B cell (primary cell): Measurements from ENCODE around the gene NAV2. TPM values are rescaled to one million over a fixed set of nuclear protein-coding genes. Genes with fewer than 3 reads are reported as not detected.

Source experiments
- ATAC-seq: fragments of 200-7000 bp; cut with Tn5 transposase; one replicate; pipeline ENCODE4 v1.10.0; 2021; ENCODE audit warnings: low read depth, mild to moderate bottlenecking, moderate number of reproducible peaks, moderate library complexity
- CTCF ChIA-PET: fragments of 350-600 bp; sonication (Branson Sonifier 250); formaldehyde crosslinking; loops from one replicate; lab custom pipeline; 2021; ENCODE audit warnings: antibody characterized with exemption, inconsistent platforms; lab: Charles Lee
- POLR2A ChIA-PET: fragments of 350-600 bp; sonication (Branson Sonifier 250); formaldehyde crosslinking; loops from one replicate; lab custom pipeline; 2021; ENCODE audit warnings: antibody characterized with exemption; lab: Charles Lee
- DNase-seq: peaks from one replicate; pipeline ENCODE4 v3.0.0; 2013
- H2AFZ ChIP-seq: 2 replicates; pipeline ENCODE4 v1.6.1; 2012; ENCODE audit warnings: mild to moderate bottlenecking, low read depth, low read length; ENCODE audit not compliant: insufficient read depth, poor library complexity, severe bottlenecking
- H3K27ac ChIP-seq, 2 donors: 1 replicate in 1 of 2; 2 replicates in 1 of 2; pipeline ENCODE4 v1.5.1; 2012 to 2013; ENCODE audit warnings: low read length in 2 of 2, mild to moderate bottlenecking in 2 of 2, moderate library complexity in 1 of 2
- H3K27me3 ChIP-seq, 4 experiments: fragments of 200-600 bp in 1 of 4; sonication (generic) in 1 of 4; replicated peaks in 1 of 4; 1 replicate in 2 of 4; 2 replicates in 2 of 4; pipeline versions ENCODE4 v1.6.1 to v1.7.0; 2013 to 2016; ENCODE audit warnings: low read length in 3 of 4, mild to moderate bottlenecking in 2 of 4, mixed read lengths in 1 of 4, moderate library complexity in 1 of 4; ENCODE audit not compliant: insufficient read depth in 4 of 4, control insufficient read depth in 3 of 4; ENCODE audit errors: control extremely low read depth in 1 of 4
- H3K36me3 ChIP-seq, 2 experiments: replicated peaks in 1 of 2; 1 replicate in 1 of 2; 2 replicates in 1 of 2; pipeline versions ENCODE4 v1.6.1 to v1.7.1; 2013; ENCODE audit warnings: low read length in 1 of 2; ENCODE audit not compliant: insufficient read depth in 2 of 2, control insufficient read depth in 1 of 2; ENCODE audit errors: control extremely low read depth in 1 of 2, extremely low read depth in 1 of 2
- H3K4me1 ChIP-seq, 2 donors: fragments of 200-600 bp in 1 of 2; sonication (generic) in 1 of 2; 1 replicate in 1 of 2; 2 replicates in 1 of 2; pipeline versions ENCODE4 v1.5.1 to v1.6.1; 2013 to 2017; ENCODE audit warnings: low read length in 2 of 2; ENCODE audit not compliant: control insufficient read depth in 2 of 2, insufficient read depth in 2 of 2
- H3K4me2 ChIP-seq: replicated peaks from 2 replicates; pipeline ENCODE3; 2012; ENCODE audit warnings: mild to moderate bottlenecking, low read depth, low read length; ENCODE audit not compliant: poor library complexity, severe bottlenecking
- H3K4me3 ChIP-seq, 5 experiments: fragments of 200-600 bp in 1 of 5; sonication (generic) in 1 of 5; 1 replicate in 3 of 5; 2 replicates in 2 of 5; pipeline versions ENCODE4 v1.5.1 to v1.7.0; 2011 to 2016; ENCODE audit warnings: low read length in 4 of 5, mild to moderate bottlenecking in 4 of 5, low read depth in 2 of 5, control low read depth in 1 of 5, moderate library complexity in 1 of 5; ENCODE audit not compliant: insufficient read depth in 1 of 5; ENCODE audit errors: control extremely low read depth in 1 of 5, extremely low read depth in 1 of 5
- H3K79me2 ChIP-seq: fragments of 200-600 bp; sonication (generic); one replicate; pipeline ENCODE4 v1.6.0; 2016; ENCODE audit warnings: low read length; ENCODE audit not compliant: control insufficient read depth, insufficient read depth
- H3K9ac ChIP-seq: fragments of 200-600 bp; sonication (generic); 2 replicates; pipeline ENCODE4 v1.6.1; 2017; ENCODE audit warnings: mild to moderate bottlenecking, low read length, moderate library complexity
- H3K9me3 ChIP-seq, 3 donors: one replicate each; pipeline versions ENCODE4 v1.6.1 to v1.7.1; 2013; ENCODE audit warnings: low read length in 2 of 3; ENCODE audit not compliant: control insufficient read depth in 2 of 3, insufficient read depth in 1 of 3; ENCODE audit errors: control extremely low read depth in 1 of 3
- H4K20me1 ChIP-seq: 2 replicates; pipeline ENCODE4 v1.6.0; 2012; ENCODE audit warnings: mild to moderate bottlenecking, low read length; ENCODE audit not compliant: insufficient read depth, control insufficient read depth, poor library complexity, severe bottlenecking
- H3K27ac Mint-ChIP-seq: one replicate; pipeline ENCODE4 v1.8.0; 2021; ENCODE audit warnings: mixed read lengths
- H3K27me3 Mint-ChIP-seq: one replicate; pipeline ENCODE4 v1.8.0; 2021; ENCODE audit warnings: mixed read lengths
- H3K4me1 Mint-ChIP-seq: one replicate; pipeline ENCODE4 v1.8.0; 2021; ENCODE audit warnings: mixed read lengths
- H3K4me3 Mint-ChIP-seq: one replicate; pipeline ENCODE4 v1.8.0; 2021; ENCODE audit warnings: mixed read lengths
- H3K9me3 Mint-ChIP-seq: one replicate; pipeline ENCODE4 v1.8.0; 2022; ENCODE audit warnings: mixed read lengths; ENCODE audit not compliant: insufficient read depth
- EZH2 ChIP-seq: IDR thresholded peaks from 2 replicates; pipeline ENCODE4 v1.6.1; 2012; ENCODE audit warnings: borderline replicate concordance, low read depth, mild to moderate bottlenecking, moderate library complexity, low read length; ENCODE audit not compliant: insufficient read depth, poor library complexity, severe bottlenecking
- WGBS: methylation state at CpG from one replicate; pipeline ENCODE4 v1.1.5; 2013; ENCODE audit warnings: missing lambda C conversion rate; ENCODE audit not compliant: insufficient coverage; 5-methylcytosine and 5-hydroxymethylcytosine counted together
- intact Hi-C: fragments of 100-400 bp; cut with micrococcal nuclease; formaldehyde crosslinking; loops from one replicate; pipeline ENCODE4 v1.10.0; 2022
- polyA plus RNA-seq: library from polyadenylated mRNA; depleted of rRNA; stranded (reverse); fragments of >200 nt; gene quantifications from 2 replicates; pipeline ENCODE4 v1.2.3, GENCODE V29; 2012
- total RNA-seq, 2 donors: library from RNA; stranded (reverse); fragments of 120-200 nt in 1 of 2; gene quantifications; 1 replicate in 1 of 2; 2 replicates in 1 of 2; pipeline versions ENCODE4 v1.2.3 to v1.2.4, GENCODE V29; 2013 to 2022
- TF ChIP-seq, protein P1 (sequence below): fragments of 200-600 bp; IDR thresholded peaks from one replicate; pipeline ENCODE4 v1.8.0; 2022; ENCODE audit warnings: antibody characterized with exemption, mild to moderate bottlenecking

Gene NAV2
- total and polyA plus RNA-seq, 2 donors (not counting 1 experiment from before 2014, with no cell fraction given), result 0.82 to 22.2 TPM

DNA sequence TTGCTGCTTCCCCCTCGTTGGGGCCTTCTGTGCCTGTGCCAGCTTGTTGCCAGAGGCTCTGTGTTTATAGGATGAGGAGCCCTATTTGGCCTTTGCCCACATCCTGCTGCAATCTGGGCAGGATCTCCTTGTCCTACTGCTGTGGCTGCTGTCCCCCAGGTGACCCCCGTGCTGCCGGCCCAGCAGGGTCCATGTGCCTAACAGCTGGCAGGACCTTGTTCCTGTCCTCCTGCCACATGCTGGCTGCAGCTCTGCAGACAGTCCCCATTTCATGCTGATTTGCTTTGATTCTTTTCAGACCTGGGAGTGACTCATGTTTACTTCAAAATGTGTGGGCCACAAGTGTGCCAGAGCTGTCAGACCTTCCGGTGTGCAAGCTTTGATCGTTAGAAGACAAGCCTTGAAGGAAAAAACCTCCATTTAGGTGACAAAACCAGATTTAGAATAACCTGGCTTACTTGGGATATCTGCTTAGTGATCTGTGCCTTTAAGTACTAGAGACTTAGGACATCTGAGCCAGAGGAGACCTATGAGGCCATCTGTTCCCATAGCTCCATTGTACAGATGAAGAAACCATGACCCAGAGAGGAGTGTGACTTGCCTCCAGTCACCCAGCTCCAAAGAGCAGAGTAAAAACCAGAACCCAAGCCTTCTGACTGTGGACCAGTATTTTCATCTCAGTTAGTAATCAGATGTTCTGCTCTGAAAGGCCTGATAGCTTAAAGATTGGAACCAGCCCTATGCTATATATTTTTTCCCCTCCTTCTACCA, 11.1 kb downstream of the NAV2 start:
- TF ChIP-seq EZH2, result no peak
- TF ChIP-seq, protein P1, sequence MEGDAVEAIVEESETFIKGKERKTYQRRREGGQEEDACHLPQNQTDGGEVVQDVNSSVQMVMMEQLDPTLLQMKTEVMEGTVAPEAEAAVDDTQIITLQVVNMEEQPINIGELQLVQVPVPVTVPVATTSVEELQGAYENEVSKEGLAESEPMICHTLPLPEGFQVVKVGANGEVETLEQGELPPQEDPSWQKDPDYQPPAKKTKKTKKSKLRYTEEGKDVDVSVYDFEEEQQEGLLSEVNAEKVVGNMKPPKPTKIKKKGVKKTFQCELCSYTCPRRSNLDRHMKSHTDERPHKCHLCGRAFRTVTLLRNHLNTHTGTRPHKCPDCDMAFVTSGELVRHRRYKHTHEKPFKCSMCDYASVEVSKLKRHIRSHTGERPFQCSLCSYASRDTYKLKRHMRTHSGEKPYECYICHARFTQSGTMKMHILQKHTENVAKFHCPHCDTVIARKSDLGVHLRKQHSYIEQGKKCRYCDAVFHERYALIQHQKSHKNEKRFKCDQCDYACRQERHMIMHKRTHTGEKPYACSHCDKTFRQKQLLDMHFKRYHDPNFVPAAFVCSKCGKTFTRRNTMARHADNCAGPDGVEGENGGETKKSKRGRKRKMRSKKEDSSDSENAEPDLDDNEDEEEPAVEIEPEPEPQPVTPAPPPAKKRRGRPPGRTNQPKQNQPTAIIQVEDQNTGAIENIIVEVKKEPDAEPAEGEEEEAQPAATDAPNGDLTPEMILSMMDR, result no peak
- H3K27ac ChIP-seq, result no peak overlapping the region
- no peaks in the 10 kb centered on the region for H3K79me2 ChIP-seq
- Mint-ChIP-seq H3K27ac (no peak overlapping the region), H3K27me3 (peaks cover 13% of the 10 kb centered on the region), H3K9me3 (no peaks in the 10 kb centered on the region), H3K4me3 (no peak overlapping the region), H3K4me1 (no peaks in the 10 kb centered on the region)
- ChIA-PET POLR2A (no interaction called here), CTCF (no interaction called here)
- intact Hi-C loops, result no loop called here
- H3K4me3 ChIP-seq, result no peak overlapping the region
- no peak overlapping the region for H2AFZ ChIP-seq
- 9% methylated on average over 3 of the region's 5 CpGs for WGBS
- DNase-seq, result no peak
- no peak for ATAC-seq
- H3K4me1 ChIP-seq, result no peaks in the 10 kb centered on the region
- H3K4me2 ChIP-seq, result no peak overlapping the region
- H4K20me1 ChIP-seq, result no peaks in the 10 kb centered on the region
- H3K9me3 ChIP-seq, result no peaks in the 10 kb centered on the region
- H3K36me3 ChIP-seq, result no peaks in the 10 kb centered on the region
- H3K27me3 ChIP-seq, result peaks cover 0 to 3% (median 0%) of the 10 kb centered on the region in 4 experiments
- no peak overlapping the region for H3K9ac ChIP-seq

DNA sequence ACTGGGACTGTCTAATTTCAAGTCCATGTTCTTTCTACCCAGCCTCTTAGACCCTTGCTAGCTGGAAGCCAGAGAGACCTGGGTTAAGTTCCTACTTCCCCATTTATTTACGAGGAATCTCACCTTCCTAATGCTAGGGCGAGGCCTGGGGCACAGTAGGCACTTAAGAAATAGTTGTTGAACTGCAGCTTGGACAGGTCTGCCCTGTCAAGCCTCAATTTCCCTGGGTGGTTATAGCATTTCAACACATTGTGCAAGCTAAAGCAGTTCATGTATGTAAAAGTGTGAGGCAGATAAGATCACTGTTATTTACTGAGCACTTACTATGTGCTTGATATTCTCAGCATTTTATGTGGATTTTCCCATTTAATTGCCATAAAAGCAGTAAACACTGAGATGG, 12.1 kb downstream of the NAV2 start:
- no peaks in the 10 kb centered on the region for H3K9me3 Mint-ChIP-seq
- no peak overlapping the region for H3K4me3 Mint-ChIP-seq
- ChIA-PET POLR2A (no interaction called here), CTCF (no interaction called here)
- WGBS, result 83% methylated on average over 2 of the region's 2 CpGs
- H3K4me1 Mint-ChIP-seq, result no peaks in the 10 kb centered on the region
- intact Hi-C loops, result no loop called here
- Histone ChIP-seq H4K20me1 (no peaks in the 10 kb centered on the region), H3K9ac (no peak overlapping the region), H3K79me2 (no peaks in the 10 kb centered on the region), H3K36me3 (no peaks in the 10 kb centered on the region), H2AFZ (no peak overlapping the region), H3K4me3 (no peak overlapping the region), H3K4me2 (no peak overlapping the region), H3K27me3 (peaks cover 0 to 3% (median 0%) of the 10 kb centered on the region in 4 experiments), H3K27ac (no peak overlapping the region), H3K9me3 (no peaks in the 10 kb centered on the region), H3K4me1 (no peaks in the 10 kb centered on the region)
- ATAC-seq, result no peak
- no peak for DNase-seq
- no peak for TF ChIP-seq EZH2
- TF ChIP-seq, protein P1, result no peak
- H3K27me3 Mint-ChIP-seq, result peaks cover 13% of the 10 kb centered on the region
- H3K27ac Mint-ChIP-seq, result no peak overlapping the region
